B cell (primary cell): ENCODE measurements around the gene MTMR6. TPM values are rescaled to one million over a fixed set of nuclear protein-coding genes. Genes with fewer than 3 reads are reported as not detected.
"Not testable (repeated sequence)": the region's sequence is repeated elsewhere in the genome, so short reads cannot be mapped to it uniquely, and the experiment has no call there.

Experiments used
- ATAC-seq: fragments of 200-7000 bp; cut with Tn5 transposase; one replicate; pipeline ENCODE4 v1.10.0; 2021; ENCODE audit warnings: low read depth, mild to moderate bottlenecking, moderate number of reproducible peaks, moderate library complexity
- CTCF ChIA-PET: fragments of 350-600 bp; sonication (Branson Sonifier 250); formaldehyde crosslinking; loops from one replicate; lab custom pipeline; 2021; ENCODE audit warnings: antibody characterized with exemption, inconsistent platforms; lab: Charles Lee
- POLR2A ChIA-PET: fragments of 350-600 bp; sonication (Branson Sonifier 250); formaldehyde crosslinking; loops from one replicate; lab custom pipeline; 2021; ENCODE audit warnings: antibody characterized with exemption; lab: Charles Lee
- DNase-seq: peaks from one replicate; pipeline ENCODE4 v3.0.0; 2013
- H2AFZ ChIP-seq: 2 replicates; pipeline ENCODE4 v1.6.1; 2012; ENCODE audit warnings: mild to moderate bottlenecking, low read depth, low read length; ENCODE audit not compliant: insufficient read depth, poor library complexity, severe bottlenecking
- H3K27ac ChIP-seq, 2 donors: 1 replicate in 1 of 2; 2 replicates in 1 of 2; pipeline ENCODE4 v1.5.1; 2012 to 2013; ENCODE audit warnings: low read length in 2 of 2, mild to moderate bottlenecking in 2 of 2, moderate library complexity in 1 of 2
- H3K27me3 ChIP-seq, 4 experiments: fragments of 200-600 bp in 1 of 4; sonication (generic) in 1 of 4; replicated peaks in 1 of 4; 1 replicate in 2 of 4; 2 replicates in 2 of 4; pipeline versions ENCODE4 v1.6.1 to v1.7.0; 2013 to 2016; ENCODE audit warnings: low read length in 3 of 4, mild to moderate bottlenecking in 2 of 4, mixed read lengths in 1 of 4, moderate library complexity in 1 of 4; ENCODE audit not compliant: insufficient read depth in 4 of 4, control insufficient read depth in 3 of 4; ENCODE audit errors: control extremely low read depth in 1 of 4
- H3K36me3 ChIP-seq, 2 experiments: replicated peaks in 1 of 2; 1 replicate in 1 of 2; 2 replicates in 1 of 2; pipeline versions ENCODE4 v1.6.1 to v1.7.1; 2013; ENCODE audit warnings: low read length in 1 of 2; ENCODE audit not compliant: insufficient read depth in 2 of 2, control insufficient read depth in 1 of 2; ENCODE audit errors: control extremely low read depth in 1 of 2, extremely low read depth in 1 of 2
- H3K4me1 ChIP-seq, 2 donors: fragments of 200-600 bp in 1 of 2; sonication (generic) in 1 of 2; 1 replicate in 1 of 2; 2 replicates in 1 of 2; pipeline versions ENCODE4 v1.5.1 to v1.6.1; 2013 to 2017; ENCODE audit warnings: low read length in 2 of 2; ENCODE audit not compliant: control insufficient read depth in 2 of 2, insufficient read depth in 2 of 2
- H3K4me2 ChIP-seq: replicated peaks from 2 replicates; pipeline ENCODE3; 2012; ENCODE audit warnings: mild to moderate bottlenecking, low read depth, low read length; ENCODE audit not compliant: poor library complexity, severe bottlenecking
- H3K4me3 ChIP-seq, 5 experiments: fragments of 200-600 bp in 1 of 5; sonication (generic) in 1 of 5; 1 replicate in 3 of 5; 2 replicates in 2 of 5; pipeline versions ENCODE4 v1.5.1 to v1.7.0; 2011 to 2016; ENCODE audit warnings: low read length in 4 of 5, mild to moderate bottlenecking in 4 of 5, low read depth in 2 of 5, control low read depth in 1 of 5, moderate library complexity in 1 of 5; ENCODE audit not compliant: insufficient read depth in 1 of 5; ENCODE audit errors: control extremely low read depth in 1 of 5, extremely low read depth in 1 of 5
- H3K79me2 ChIP-seq: fragments of 200-600 bp; sonication (generic); one replicate; pipeline ENCODE4 v1.6.0; 2016; ENCODE audit warnings: low read length; ENCODE audit not compliant: control insufficient read depth, insufficient read depth
- H3K9ac ChIP-seq: fragments of 200-600 bp; sonication (generic); 2 replicates; pipeline ENCODE4 v1.6.1; 2017; ENCODE audit warnings: mild to moderate bottlenecking, low read length, moderate library complexity
- H3K9me3 ChIP-seq, 3 donors: one replicate each; pipeline versions ENCODE4 v1.6.1 to v1.7.1; 2013; ENCODE audit warnings: low read length in 2 of 3; ENCODE audit not compliant: control insufficient read depth in 2 of 3, insufficient read depth in 1 of 3; ENCODE audit errors: control extremely low read depth in 1 of 3
- H4K20me1 ChIP-seq: 2 replicates; pipeline ENCODE4 v1.6.0; 2012; ENCODE audit warnings: mild to moderate bottlenecking, low read length; ENCODE audit not compliant: insufficient read depth, control insufficient read depth, poor library complexity, severe bottlenecking
- H3K27ac Mint-ChIP-seq: one replicate; pipeline ENCODE4 v1.8.0; 2021; ENCODE audit warnings: mixed read lengths
- H3K27me3 Mint-ChIP-seq: one replicate; pipeline ENCODE4 v1.8.0; 2021; ENCODE audit warnings: mixed read lengths
- H3K4me1 Mint-ChIP-seq: one replicate; pipeline ENCODE4 v1.8.0; 2021; ENCODE audit warnings: mixed read lengths
- H3K4me3 Mint-ChIP-seq: one replicate; pipeline ENCODE4 v1.8.0; 2021; ENCODE audit warnings: mixed read lengths
- H3K9me3 Mint-ChIP-seq: one replicate; pipeline ENCODE4 v1.8.0; 2022; ENCODE audit warnings: mixed read lengths; ENCODE audit not compliant: insufficient read depth
- EZH2 ChIP-seq: IDR thresholded peaks from 2 replicates; pipeline ENCODE4 v1.6.1; 2012; ENCODE audit warnings: borderline replicate concordance, low read depth, mild to moderate bottlenecking, moderate library complexity, low read length; ENCODE audit not compliant: insufficient read depth, poor library complexity, severe bottlenecking
- WGBS: methylation state at CpG from one replicate; pipeline ENCODE4 v1.1.5; 2013; ENCODE audit warnings: missing lambda C conversion rate; ENCODE audit not compliant: insufficient coverage; 5-methylcytosine and 5-hydroxymethylcytosine counted together
- intact Hi-C: fragments of 100-400 bp; cut with micrococcal nuclease; formaldehyde crosslinking; loops from one replicate; pipeline ENCODE4 v1.10.0; 2022
- polyA plus RNA-seq: library from polyadenylated mRNA; depleted of rRNA; stranded (reverse); fragments of >200 nt; gene quantifications from 2 replicates; pipeline ENCODE4 v1.2.3, GENCODE V29; 2012
- total RNA-seq, 2 donors: library from RNA; stranded (reverse); fragments of 120-200 nt in 1 of 2; gene quantifications; 1 replicate in 1 of 2; 2 replicates in 1 of 2; pipeline versions ENCODE4 v1.2.3 to v1.2.4, GENCODE V29; 2013 to 2022
- TF ChIP-seq, protein P1 (sequence below): fragments of 200-600 bp; IDR thresholded peaks from one replicate; pipeline ENCODE4 v1.8.0; 2022; ENCODE audit warnings: antibody characterized with exemption, mild to moderate bottlenecking

Gene MTMR6
- total and polyA plus RNA-seq, 2 donors (not counting 1 experiment from before 2014, with no cell fraction given) = 3.7 to 21.4 TPM

DNA sequence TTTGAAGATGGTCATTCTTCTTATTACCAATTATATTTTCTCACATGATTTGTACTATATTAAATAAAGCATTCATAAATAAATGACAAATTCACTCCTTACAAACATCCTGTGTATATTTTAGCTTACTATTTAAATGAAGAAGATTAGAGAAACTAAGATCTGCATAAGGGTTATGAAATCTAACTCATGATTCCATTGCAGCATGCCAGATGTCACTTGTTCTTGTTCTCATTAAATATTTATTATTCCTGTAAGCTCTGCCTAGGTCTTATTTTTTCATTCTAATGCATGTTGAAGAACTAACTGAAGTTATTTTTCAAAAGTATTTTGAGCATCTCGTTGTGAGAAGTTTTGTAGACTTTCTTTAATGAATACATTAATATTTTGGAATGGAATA, 32.5 kb upstream of the MTMR6 start:
- ChIA-PET POLR2A (no interaction called here), CTCF (no interaction called here)
- Mint-ChIP-seq H3K9me3 (no peaks in the 10 kb centered on the region), H3K27me3 (no peaks in the 10 kb centered on the region), H3K27ac (no peak overlapping the region), H3K4me3 (no peak overlapping the region), H3K4me1 (no peaks in the 10 kb centered on the region)
- no peak overlapping the region for H3K4me2 ChIP-seq
- no peak overlapping the region for H3K27ac ChIP-seq
- TF ChIP-seq, protein P1, sequence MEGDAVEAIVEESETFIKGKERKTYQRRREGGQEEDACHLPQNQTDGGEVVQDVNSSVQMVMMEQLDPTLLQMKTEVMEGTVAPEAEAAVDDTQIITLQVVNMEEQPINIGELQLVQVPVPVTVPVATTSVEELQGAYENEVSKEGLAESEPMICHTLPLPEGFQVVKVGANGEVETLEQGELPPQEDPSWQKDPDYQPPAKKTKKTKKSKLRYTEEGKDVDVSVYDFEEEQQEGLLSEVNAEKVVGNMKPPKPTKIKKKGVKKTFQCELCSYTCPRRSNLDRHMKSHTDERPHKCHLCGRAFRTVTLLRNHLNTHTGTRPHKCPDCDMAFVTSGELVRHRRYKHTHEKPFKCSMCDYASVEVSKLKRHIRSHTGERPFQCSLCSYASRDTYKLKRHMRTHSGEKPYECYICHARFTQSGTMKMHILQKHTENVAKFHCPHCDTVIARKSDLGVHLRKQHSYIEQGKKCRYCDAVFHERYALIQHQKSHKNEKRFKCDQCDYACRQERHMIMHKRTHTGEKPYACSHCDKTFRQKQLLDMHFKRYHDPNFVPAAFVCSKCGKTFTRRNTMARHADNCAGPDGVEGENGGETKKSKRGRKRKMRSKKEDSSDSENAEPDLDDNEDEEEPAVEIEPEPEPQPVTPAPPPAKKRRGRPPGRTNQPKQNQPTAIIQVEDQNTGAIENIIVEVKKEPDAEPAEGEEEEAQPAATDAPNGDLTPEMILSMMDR = no peak
- TF ChIP-seq EZH2 = no peak
- H2AFZ ChIP-seq = no peak overlapping the region
- no peak overlapping the region for H3K4me3 ChIP-seq
- no peaks in the 10 kb centered on the region for H3K27me3 ChIP-seq
- DNase-seq (no peak), ATAC-seq (no peak)
- WGBS = no CpG with 5 or more reads among the region's 1 CpG
- H3K9me3 ChIP-seq = no peaks in the 10 kb centered on the region
- H3K79me2 ChIP-seq = no peaks in the 10 kb centered on the region
- no peaks in the 10 kb centered on the region for H3K4me1 ChIP-seq
- peaks cover 21 to 61% of the 10 kb centered on the region in 2 experiments for H3K36me3 ChIP-seq
- no peak overlapping the region for H3K9ac ChIP-seq
- H4K20me1 ChIP-seq = no peaks in the 10 kb centered on the region
- intact Hi-C loops = loop anchor here (5.0 kb wide), 1 partner anchor 62 kb away; no protein-coding TSS in a partner anchor

DNA sequence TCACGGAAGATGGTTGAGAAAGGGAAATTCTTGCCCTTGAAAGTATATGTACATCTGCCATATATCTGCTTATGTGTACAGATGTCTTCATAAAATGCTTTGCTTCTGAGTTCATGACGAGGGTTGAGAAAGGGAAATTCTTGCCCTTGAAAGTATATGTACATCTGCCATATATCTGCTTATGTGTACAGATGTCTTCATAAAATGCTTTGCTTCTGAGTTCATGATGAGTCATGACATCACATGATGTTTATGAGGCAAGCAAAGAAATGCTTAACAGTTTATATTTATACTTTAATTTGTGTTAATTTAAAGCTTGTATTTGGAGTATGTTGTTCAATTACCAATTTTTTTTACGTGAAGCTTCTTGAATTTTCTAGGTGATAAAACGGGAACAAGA, 31.7 kb upstream of the MTMR6 start:
- no CpG with 5 or more reads among the region's 4 CpGs for WGBS
- H3K9me3 Mint-ChIP-seq, H3K27ac Mint-ChIP-seq, H3K4me2 ChIP-seq, H3K9me3 ChIP-seq, H3K4me3 ChIP-seq, H3K4me3 Mint-ChIP-seq, DNase-seq, H4K20me1 ChIP-seq, H3K27ac ChIP-seq, POLR2A ChIA-PET, H3K79me2 ChIP-seq, CTCF ChIA-PET, H3K9ac ChIP-seq, H3K27me3 ChIP-seq, H3K27me3 Mint-ChIP-seq, H3K4me1 Mint-ChIP-seq, H2AFZ ChIP-seq, H3K4me1 ChIP-seq, ATAC-seq: not testable (repeated sequence)
- H3K36me3 ChIP-seq = peaks cover 21 to 62% of the 10 kb centered on the region in 2 experiments
- intact Hi-C loops = loop anchor here (5.0 kb wide), 1 partner anchor 62 kb away; no protein-coding TSS in a partner anchor
